ENCODE results near the gene HECTD4.

HECTD4 gene

DNA sequence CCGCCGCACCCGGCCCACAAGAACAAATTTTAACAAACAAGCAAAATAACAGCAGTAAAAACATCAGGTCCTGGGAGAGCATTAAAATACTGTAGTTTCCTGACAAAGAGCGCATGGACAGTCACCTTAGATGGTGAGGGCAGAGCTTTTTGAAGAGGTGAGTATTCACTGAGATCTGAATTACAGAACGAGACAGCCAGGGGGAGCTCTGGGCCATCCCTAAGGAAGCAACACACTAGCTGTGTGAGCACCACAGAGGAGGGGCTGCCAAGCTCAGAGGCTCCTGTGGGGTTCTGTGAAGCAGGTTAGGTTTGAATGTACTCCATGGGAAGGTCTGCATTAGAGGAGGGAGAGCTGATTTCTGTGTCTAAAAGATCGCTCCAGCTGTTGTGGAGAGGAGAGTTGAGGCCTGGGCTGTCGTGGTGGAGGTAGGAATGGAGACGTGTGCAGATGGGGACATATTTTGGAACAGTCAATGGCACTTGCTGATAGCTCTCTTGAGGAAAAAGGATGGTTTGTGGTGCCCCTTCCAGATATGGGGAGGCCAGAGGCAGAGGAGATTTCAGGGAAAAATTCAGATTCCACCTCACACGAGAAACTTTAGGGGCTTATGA lies 184.0 kb downstream of the HECTD4 start:
- DNase-seq = peak; percentile 58

GRCh38 chr12:112196196-112196875 lies 185.9 kb downstream of the HECTD4 start:
- DNase-seq = no peak

GRCh38 chr12:112194601-112195247 lies 187.5 kb downstream of the HECTD4 start:
- DNase-seq = no peak

GRCh38 chr12:112192475-112192874 lies 189.8 kb downstream of the HECTD4 start:
- DNase-seq = no peak

- peak; percentile 52 for DNase-seq
Observed at GRCh38 chr12:112191840-112192321, 190.3 kb downstream of the HECTD4 start.

GRCh38 chr12:112191201-112191600 lies 191.0 kb downstream of the HECTD4 start:
- DNase-seq = no peak

DNA sequence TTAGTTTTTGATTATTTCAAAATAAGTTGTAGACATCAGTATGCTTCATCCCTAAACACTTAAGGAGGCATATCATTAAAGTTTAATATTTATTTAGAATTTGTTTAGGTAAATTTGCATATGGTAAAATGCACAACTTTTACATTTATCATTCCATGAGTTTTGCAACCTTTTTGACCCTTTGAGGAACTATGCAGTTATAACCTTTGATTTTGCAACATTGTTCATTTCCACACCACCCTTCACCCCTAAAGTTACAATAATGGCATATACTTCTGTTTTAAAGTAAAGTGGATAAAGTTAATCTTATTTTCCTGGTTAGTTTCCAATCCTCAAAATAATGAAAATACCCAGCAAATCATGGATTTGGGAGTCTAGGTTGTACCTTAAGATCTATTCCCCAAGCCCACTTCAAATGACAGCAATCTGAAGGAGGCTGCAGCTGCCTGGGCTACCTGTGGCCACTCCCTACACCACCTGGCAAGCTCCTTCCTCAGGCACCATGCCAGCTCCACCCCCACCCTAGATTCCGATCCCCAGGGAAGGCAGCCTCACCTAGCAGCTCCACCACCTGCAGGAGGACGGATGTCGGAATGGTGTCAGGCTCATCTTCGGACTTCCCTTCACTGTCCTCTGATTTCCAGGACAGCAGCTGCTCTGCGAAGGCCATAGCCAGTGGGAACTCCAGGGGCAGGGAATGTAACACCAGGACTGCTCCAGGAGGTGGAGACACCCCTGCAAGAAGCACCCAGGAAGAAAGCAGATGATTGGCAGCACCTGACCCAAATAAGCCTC lies 191.8 kb downstream of the HECTD4 start:
- no peak for DNase-seq

GRCh38 chr12:112188130-112188830 lies 194.0 kb downstream of the HECTD4 start:
- DNase-seq = no peak

GRCh38 chr12:112185093-112185923 lies 196.9 kb downstream of the HECTD4 start:
- DNase-seq = no peak

DNA sequence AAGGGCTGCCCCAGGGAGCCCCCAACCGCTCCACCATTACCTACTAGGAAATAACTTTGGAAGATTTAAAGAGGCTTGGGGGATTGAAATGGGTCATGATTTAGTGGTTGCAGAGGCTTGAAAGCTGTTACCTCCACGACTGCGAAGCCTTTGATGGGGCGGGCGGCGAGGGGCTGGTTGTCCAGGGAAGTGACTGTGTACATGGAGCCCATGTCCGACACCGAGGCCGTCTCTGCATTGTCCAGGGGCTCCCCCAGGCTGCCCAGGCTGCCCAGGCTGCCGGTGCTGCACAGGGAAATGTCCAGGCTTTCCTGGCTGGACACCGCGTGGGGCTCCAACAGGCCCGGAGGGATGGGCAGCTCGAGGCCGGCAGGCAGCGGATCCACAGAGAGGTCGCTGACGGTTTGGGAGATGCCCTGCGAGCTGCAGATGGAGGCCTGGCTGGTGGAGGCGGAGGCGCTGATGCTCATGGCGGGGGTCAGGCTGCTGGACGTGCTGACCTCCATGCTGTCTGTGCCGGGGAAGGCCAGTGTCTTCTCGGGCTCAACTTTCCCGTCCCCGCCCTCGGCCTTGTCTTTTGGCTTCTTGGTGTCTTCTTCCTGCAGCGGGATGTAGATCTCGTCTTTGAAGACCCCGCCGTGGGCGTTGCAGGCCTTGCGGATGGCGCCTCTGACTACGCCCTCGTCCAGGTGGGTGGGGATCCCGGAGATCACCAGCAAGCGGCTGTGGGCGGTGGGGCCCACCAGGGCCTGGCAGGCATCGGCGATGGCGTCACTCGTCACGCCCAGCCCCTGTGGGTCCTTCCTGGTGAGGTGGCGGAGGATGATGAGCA lies 198.0 kb downstream of the HECTD4 start:
- DNase-seq = no peak

DNA sequence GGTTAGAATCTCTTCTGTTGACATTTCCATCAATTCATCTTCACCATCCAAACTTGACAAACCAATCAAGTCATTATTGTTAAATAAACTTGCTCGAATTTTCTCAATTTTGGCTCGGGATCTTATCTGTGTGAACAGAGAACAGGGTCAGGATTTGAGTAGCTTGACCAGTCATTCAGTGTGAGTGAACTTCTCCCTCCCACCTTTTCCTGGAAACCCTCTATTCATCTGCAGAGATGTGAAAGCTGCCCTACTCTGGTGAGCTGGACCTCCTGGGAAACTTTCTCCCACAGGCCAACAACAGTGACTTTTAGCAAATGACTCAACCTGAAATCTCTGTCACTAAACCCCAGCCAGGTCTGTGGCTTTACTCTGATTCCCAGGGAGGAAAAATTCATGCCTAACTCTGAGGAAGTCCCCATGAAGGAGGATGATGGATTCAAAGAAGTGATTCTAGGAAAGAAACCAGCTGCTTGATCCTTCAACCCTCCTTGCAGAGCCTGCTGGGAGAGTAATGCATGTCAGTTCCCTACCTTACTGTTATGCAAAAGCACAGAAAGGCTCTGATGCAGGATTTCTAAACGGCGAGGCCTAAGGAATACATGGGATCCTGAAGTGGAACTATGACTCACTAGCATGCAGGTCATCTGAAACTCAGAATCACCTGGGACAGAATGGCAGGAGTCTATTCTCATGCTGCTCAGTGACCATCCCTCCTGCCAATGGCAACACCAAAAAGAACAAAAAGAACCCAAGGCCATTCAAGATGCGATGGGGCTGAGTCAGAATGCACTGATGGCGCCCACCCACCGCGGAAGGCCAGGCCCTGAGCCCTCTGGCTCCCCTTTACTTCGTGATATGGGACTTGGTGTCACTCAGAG lies 198.8 kb downstream of the HECTD4 start:
- no peak for DNase-seq

DNA sequence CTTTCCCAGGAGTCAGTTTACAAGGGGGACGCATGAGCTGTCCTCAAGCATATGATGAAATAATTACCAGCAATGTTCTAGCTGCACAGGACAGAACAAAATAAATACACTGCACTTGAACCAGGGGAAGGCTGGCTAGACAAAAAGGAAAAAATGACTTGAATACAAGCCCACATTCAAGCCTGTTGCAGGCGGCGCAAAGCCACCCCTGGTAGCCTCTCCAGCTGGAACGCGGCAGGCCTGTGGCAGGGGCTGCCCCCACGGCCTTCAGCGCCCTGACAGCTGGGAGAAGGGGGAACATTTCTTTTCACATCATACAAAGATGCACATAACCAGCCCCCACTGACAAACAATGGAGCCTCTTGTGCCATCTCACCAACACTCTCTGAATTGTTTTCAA lies 199.7 kb downstream of the HECTD4 start:
- no peak for DNase-seq

DNA sequence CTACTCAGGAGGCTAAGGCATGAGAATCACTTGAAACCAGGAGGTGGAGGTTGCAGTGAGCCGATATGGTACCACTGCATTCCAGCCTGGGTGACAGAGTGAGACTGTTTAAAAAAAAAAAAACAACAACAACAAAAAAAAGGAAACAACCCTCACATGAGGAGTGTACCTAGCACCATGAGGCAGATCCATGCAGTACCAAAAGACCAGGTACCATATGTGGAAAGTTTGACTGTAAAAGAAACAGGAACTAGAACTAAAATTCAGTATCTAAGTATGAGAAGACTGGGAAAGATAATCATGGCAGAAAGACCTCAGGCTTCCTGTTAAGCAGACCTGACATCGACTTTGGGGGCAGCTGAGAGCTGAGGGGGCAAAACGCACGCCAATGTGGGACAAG lies 201.8 kb downstream of the HECTD4 start:
- DNase-seq = no peak

DNA sequence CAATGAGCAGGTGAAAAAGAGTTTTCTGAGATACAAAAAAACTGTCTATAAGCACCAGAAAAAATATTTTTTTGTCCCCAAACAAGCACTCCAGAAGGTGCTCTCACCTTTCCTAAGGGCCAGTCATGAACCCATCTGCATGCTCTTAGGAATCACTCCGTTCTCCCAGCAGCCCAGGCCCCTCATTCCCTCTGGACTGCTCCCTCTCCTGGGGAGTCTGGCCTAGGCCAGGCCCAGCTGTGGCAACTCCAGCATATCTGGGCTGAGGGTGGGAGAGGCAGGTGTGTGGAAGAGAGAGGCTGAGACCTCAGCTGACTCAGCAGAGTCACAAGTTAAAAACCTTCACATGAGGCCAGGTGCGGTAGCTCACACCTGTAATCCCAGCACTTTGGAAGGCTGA lies 202.3 kb downstream of the HECTD4 start:
- no peak for DNase-seq

GRCh38 chr12:112179341-112179740 lies 202.9 kb downstream of the HECTD4 start:
- DNase-seq = no peak

DNA sequence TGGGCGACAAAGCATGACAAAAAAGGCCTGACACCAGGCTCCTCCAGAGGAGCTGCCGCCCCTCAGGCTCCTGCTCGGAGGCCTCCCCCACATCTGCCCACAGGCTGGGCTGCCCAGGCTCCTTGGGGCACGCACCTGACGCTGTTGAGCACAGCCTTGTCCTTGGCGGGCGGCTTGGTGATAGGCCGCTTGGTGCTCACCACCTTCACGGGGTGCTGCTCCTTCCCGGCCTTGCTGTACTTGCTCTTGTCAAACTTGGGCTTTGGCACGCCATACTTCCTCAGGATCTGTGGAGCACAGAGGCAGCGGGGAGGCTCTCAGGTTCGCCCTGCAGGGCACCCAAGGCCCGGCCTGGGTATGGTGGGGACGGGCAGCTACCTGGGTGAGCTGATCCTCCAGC lies 203.4 kb downstream of the HECTD4 start:
- DNase-seq = no peak

GRCh38 chr12:112176321-112177010 lies 205.8 kb downstream of the HECTD4 start:
- no peak for DNase-seq

DNA sequence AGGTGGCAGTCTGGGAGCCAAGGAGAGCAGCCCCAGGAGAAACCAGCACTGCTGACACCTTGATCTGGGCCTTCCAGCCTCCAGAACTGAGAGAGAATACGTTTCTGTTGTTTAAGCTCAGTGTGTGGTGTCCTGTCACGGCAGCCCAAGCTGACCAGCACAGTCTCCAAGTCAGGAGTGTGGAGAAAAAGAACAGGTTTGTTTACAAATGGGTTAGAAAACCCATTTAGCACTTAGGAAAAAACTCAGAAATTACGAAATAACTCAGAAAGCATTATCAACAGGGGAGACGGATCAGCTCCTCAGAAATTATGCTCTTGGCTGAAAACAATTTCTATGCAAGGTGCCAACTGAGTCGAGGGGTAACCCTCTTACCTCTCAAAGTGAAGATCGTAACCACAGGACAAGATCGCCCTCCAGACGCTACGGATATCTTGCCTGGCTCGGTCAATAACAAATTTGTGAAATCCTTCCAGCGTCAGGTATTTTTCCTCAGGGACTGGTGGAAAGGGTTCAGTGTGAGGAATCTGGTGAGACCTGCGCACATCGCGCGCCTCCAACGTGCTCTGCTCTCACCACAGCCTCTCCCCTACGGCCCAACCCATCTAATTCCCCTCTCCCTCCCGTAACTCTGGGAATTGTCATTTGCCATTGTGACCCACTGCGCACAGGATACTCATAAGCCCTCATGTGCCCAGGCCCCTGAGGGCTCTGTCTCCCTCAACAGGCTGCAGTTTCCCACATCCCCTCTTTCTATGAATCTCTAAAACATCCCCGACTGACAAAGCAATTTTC lies 206.7 kb downstream of the HECTD4 start:
- DNase-seq = no peak
